Esophagus (tissue), 2 donors: ENCODE data around the gene SECISBP2. TPM values are rescaled to one million over a fixed set of nuclear protein-coding genes. Genes with fewer than 3 reads are reported as not detected.
"Not testable (repeated sequence)": the region's sequence is repeated elsewhere in the genome, so short reads cannot be mapped to it uniquely, and the experiment has no call there.

ENCODE experiments used
- H3K27ac ChIP-seq, 2 donors: one replicate each; pipeline ENCODE4 v1.5.1; 2013; ENCODE audit warnings: low read depth in 2 of 2, mild to moderate bottlenecking in 2 of 2, inconsistent platforms in 1 of 2, low read length in 1 of 2, moderate library complexity in 1 of 2
- H3K27me3 ChIP-seq, 2 donors: one replicate each; pipeline ENCODE4 v1.6.1; 2013; ENCODE audit warnings: low read length in 2 of 2, control low read depth in 1 of 2, mild to moderate bottlenecking in 1 of 2; ENCODE audit not compliant: insufficient read depth in 2 of 2, control insufficient read depth in 1 of 2
- H3K36me3 ChIP-seq, 2 donors: one replicate each; pipeline ENCODE4 v1.6.1; 2013; ENCODE audit warnings: low read length in 1 of 2; ENCODE audit not compliant: control insufficient read depth in 2 of 2, insufficient read depth in 2 of 2
- H3K4me1 ChIP-seq, 2 donors: one replicate each; pipeline ENCODE4 v1.6.1; 2013; ENCODE audit warnings: low read length in 1 of 2; ENCODE audit not compliant: control insufficient read depth in 2 of 2, insufficient read depth in 2 of 2
- H3K4me3 ChIP-seq, 2 donors: one replicate each; pipeline ENCODE4 v1.5.1; 2013; ENCODE audit warnings: low read length in 2 of 2, mild to moderate bottlenecking in 2 of 2, low read depth in 1 of 2, moderate library complexity in 1 of 2
- H3K9me3 ChIP-seq, 2 donors: one replicate each; pipeline ENCODE4 v1.6.1; 2013; ENCODE audit warnings: mild to moderate bottlenecking in 2 of 2, low read depth in 1 of 2, low read length in 1 of 2, moderate library complexity in 1 of 2; ENCODE audit not compliant: control insufficient read depth in 2 of 2, insufficient read depth in 1 of 2
- WGBS, 2 donors: extraction: QIAGEN DNeasy Blood & Tissue Kit; methylation state at CpG; one replicate each; pipeline ENCODE4 v1.1.7; 2013; 5-methylcytosine and 5-hydroxymethylcytosine counted together
- polyA plus RNA-seq, 2 donors: library from polyadenylated mRNA; stranded (reverse); fragments of 200-250 nt; gene quantifications; one replicate each; pipeline ENCODE4 v1.2.3, GENCODE V29; 2013
- donor health status: healthy with polysubstance abuse.
- donor health status: Bipolar disorder and iron deficiency.

SECISBP2 gene
- polyA plus RNA-seq, 2 donors, result 14.0 to 16.0 TPM

GRCh38 chr9:89367726-89368437 lies 49.6 kb downstream of the SECISBP2 start:
- H3K4me3 ChIP-seq, result no peak overlapping the region
- no peaks in the 10 kb centered on the region for H3K4me1 ChIP-seq
- H3K27me3 ChIP-seq, result no peaks in the 10 kb centered on the region
- 83 to 85% methylated on average over 14 of the region's 14 CpGs for WGBS, 2 donors
- H3K27ac ChIP-seq, result no peak overlapping the region
- peaks cover 0 to 6% of the 10 kb centered on the region in 2 donors for H3K9me3 ChIP-seq
- H3K36me3 ChIP-seq, result peaks cover 0 to 14% of the 10 kb centered on the region in 2 donors

GRCh38 chr9:89368550-89368949 lies 50.2 kb downstream of the SECISBP2 start:
- H3K27ac ChIP-seq, result no peak overlapping the region
- peaks cover 0 to 14% of the 10 kb centered on the region in 2 donors for H3K36me3 ChIP-seq
- H3K4me3 ChIP-seq, result no peak overlapping the region
- peaks cover 0 to 6% of the 10 kb centered on the region in 2 donors for H3K9me3 ChIP-seq
- WGBS, 2 donors, result 88 to 90% methylated on average over 7 of the region's 7 CpGs
- no peaks in the 10 kb centered on the region for H3K27me3 ChIP-seq
- H3K4me1 ChIP-seq, result no peaks in the 10 kb centered on the region

GRCh38 chr9:89368978-89369377 lies 50.7 kb downstream of the SECISBP2 start:
- Histone ChIP-seq H3K4me3 (no peak overlapping the region), H3K4me1 (no peaks in the 10 kb centered on the region), H3K27ac (no peak overlapping the region), H3K9me3 (peaks cover 0 to 6% of the 10 kb centered on the region in 2 donors), H3K36me3 (peaks cover 0 to 10% of the 10 kb centered on the region in 2 donors), H3K27me3 (no peaks in the 10 kb centered on the region)
- 85 to 90% methylated on average over 8 of the region's 8 CpGs for WGBS, 2 donors

GRCh38 chr9:89370593-89370992 lies 52.3 kb downstream of the SECISBP2 start:
- 87 to 92% methylated on average over 6 of the region's 6 CpGs for WGBS, 2 donors
- no peak overlapping the region for H3K27ac ChIP-seq

GRCh38 chr9:89371791-89372190 lies 53.5 kb downstream of the SECISBP2 start:
- not testable (repeated sequence) for H3K27me3 ChIP-seq, H3K4me3 ChIP-seq, H3K4me1 ChIP-seq, H3K9me3 ChIP-seq
- Histone ChIP-seq H3K36me3 (peaks cover 3 to 14% of the 10 kb centered on the region in 2 donors), H3K27ac (peak overlapping the region in 1 of 2 donors; percentile 36)
- WGBS, 2 donors, result 60 to 75% methylated on average over 4 to 5 of the region's 5 CpGs

More at GRCh38 chr9:89370593-89370992, 52.3 kb downstream of the SECISBP2 start:
- H3K4me3 ChIP-seq, result no peak overlapping the region
- H3K36me3 ChIP-seq, result peaks cover 0 to 10% of the 10 kb centered on the region in 2 donors
- no peaks in the 10 kb centered on the region for H3K27me3 ChIP-seq
- H3K9me3 ChIP-seq, result peaks cover 0 to 6% of the 10 kb centered on the region in 2 donors
- peaks cover 0 to 3% of the 10 kb centered on the region in 2 donors for H3K4me1 ChIP-seq

- Histone ChIP-seq H3K9me3 (peaks cover 0 to 6% of the 10 kb centered on the region in 2 donors), H3K36me3 (peaks cover 6 to 17% of the 10 kb centered on the region in 2 donors), H3K4me3 (no peak overlapping the region), H3K27ac (peak overlapping the region in 1 of 2 donors; percentile 36), H3K27me3 (no peaks in the 10 kb centered on the region), H3K4me1 (peaks cover 0 to 3% of the 10 kb centered on the region in 2 donors)
- 75 to 77% methylated on average over 14 of the region's 14 CpGs for WGBS, 2 donors
Measured at GRCh38 chr9:89372230-89372816, 54.0 kb downstream of the SECISBP2 start.

- H3K27ac ChIP-seq, result no peak overlapping the region
- H3K27me3 ChIP-seq, result no peaks in the 10 kb centered on the region
- H3K36me3 ChIP-seq, result peaks cover 6 to 19% of the 10 kb centered on the region in 2 donors
- peaks cover 0 to 6% of the 10 kb centered on the region in 2 donors for H3K9me3 ChIP-seq
- H3K4me3 ChIP-seq, result no peak overlapping the region
- 83 to 89% methylated on average over 8 of the region's 8 CpGs for WGBS, 2 donors
- H3K4me1 ChIP-seq, result peaks cover 0 to 3% of the 10 kb centered on the region in 2 donors
Measured at GRCh38 chr9:89372979-89373378, 54.7 kb downstream of the SECISBP2 start.

GRCh38 chr9:89374176-89374575 lies 55.9 kb downstream of the SECISBP2 start:
- H3K27ac ChIP-seq, result no peak overlapping the region
- H3K36me3 ChIP-seq, result peaks cover 10 to 26% of the 10 kb centered on the region in 2 donors
- no peaks in the 10 kb centered on the region for H3K27me3 ChIP-seq
- peaks cover 0 to 6% of the 10 kb centered on the region in 2 donors for H3K9me3 ChIP-seq
- H3K4me3 ChIP-seq, result no peak overlapping the region
- 88 to 91% methylated on average over 4 of the region's 4 CpGs for WGBS, 2 donors
- peaks cover 0 to 3% of the 10 kb centered on the region in 2 donors for H3K4me1 ChIP-seq

- Histone ChIP-seq H3K4me3 (no peak overlapping the region), H3K9me3 (peaks cover 0 to 4% of the 10 kb centered on the region in 2 donors), H3K4me1 (peaks cover 0 to 3% of the 10 kb centered on the region in 2 donors), H3K27ac (no peak overlapping the region), H3K36me3 (peaks cover 10 to 22% of the 10 kb centered on the region in 2 donors), H3K27me3 (no peaks in the 10 kb centered on the region)
- WGBS, 2 donors, result 50 to 57% methylated on average over 8 of the region's 8 CpGs
Measured at GRCh38 chr9:89375191-89375760, 57.0 kb downstream of the SECISBP2 start.
